Astrocyte (in vitro differentiated cells and primary cell): ENCODE data around the gene INCA1. TPM values are rescaled to one million over a fixed set of nuclear protein-coding genes. Genes with fewer than 3 reads are reported as not detected.

Experiments
- DNase-seq: peaks from one replicate; pipeline ENCODE4 v3.0.0-alpha.2; 2010; ENCODE audit warnings: low read depth
- FAIRE-seq: peaks from 2 replicates; lab custom pipeline; 2011; peaks lifted over from hg19 to GRCh38; lab: Jason Lieb, UNC
- H2AFZ ChIP-seq: 2 replicates; pipeline ENCODE4 v1.6.0; 2012; ENCODE audit warnings: low read depth, low read length, inconsistent platforms
- H3K27ac ChIP-seq: 2 replicates; pipeline ENCODE4 v1.5.1; 2011; ENCODE audit warnings: low read depth, low read length, inconsistent platforms
- H3K27me3 ChIP-seq: 2 replicates; pipeline ENCODE4 v1.6.0; 2011; ENCODE audit warnings: low read length, inconsistent platforms; ENCODE audit not compliant: insufficient read depth
- H3K36me3 ChIP-seq: 2 replicates; pipeline ENCODE4 v1.5.1; 2011; ENCODE audit warnings: low read length, inconsistent platforms; ENCODE audit not compliant: insufficient read depth
- H3K4me1 ChIP-seq: 2 replicates; pipeline ENCODE4 v1.5.1; 2011; ENCODE audit warnings: low read length, inconsistent platforms; ENCODE audit not compliant: insufficient read depth
- H3K4me2 ChIP-seq: 2 replicates; pipeline ENCODE4 v1.6.0; 2012; ENCODE audit warnings: low read length, inconsistent platforms
- H3K4me3 ChIP-seq: 2 replicates; pipeline ENCODE4 v1.5.1; 2011; ENCODE audit warnings: low read depth, mild to moderate bottlenecking, low read length, inconsistent platforms; ENCODE audit not compliant: insufficient read depth
- H3K79me2 ChIP-seq: 2 replicates; pipeline ENCODE4 v1.6.0; 2012; ENCODE audit warnings: mild to moderate bottlenecking, low read length, inconsistent platforms; ENCODE audit not compliant: insufficient read depth
- H3K9ac ChIP-seq: 2 replicates; pipeline ENCODE4 v1.6.0; 2012; ENCODE audit warnings: mild to moderate bottlenecking, low read length, inconsistent platforms
- H3K9me3 ChIP-seq: 2 replicates; pipeline ENCODE4 v1.5.1; 2012; ENCODE audit warnings: low read depth, mild to moderate bottlenecking, low read length, inconsistent platforms; ENCODE audit not compliant: insufficient read depth
- H4K20me1 ChIP-seq: 2 replicates; pipeline ENCODE4 v1.6.0; 2012; ENCODE audit warnings: low read length, inconsistent platforms; ENCODE audit not compliant: insufficient read depth
- H3K27ac Mint-ChIP-seq: one replicate; pipeline ENCODE4 v1.8.0; 2021; ENCODE audit warnings: mild to moderate bottlenecking, mixed read lengths; ENCODE audit not compliant: unreplicated experiment
- H3K27me3 Mint-ChIP-seq: one replicate; pipeline ENCODE4 v1.8.0; 2021; ENCODE audit warnings: low read depth, mixed read lengths; ENCODE audit not compliant: unreplicated experiment
- H3K36me3 Mint-ChIP-seq: one replicate; pipeline ENCODE4 v1.8.0; 2021; ENCODE audit warnings: low read depth, mixed read lengths; ENCODE audit not compliant: unreplicated experiment
- H3K4me1 Mint-ChIP-seq: one replicate; pipeline ENCODE4 v1.8.0; 2021; ENCODE audit warnings: low read depth, mixed read lengths; ENCODE audit not compliant: unreplicated experiment
- H3K4me3 Mint-ChIP-seq: one replicate; pipeline ENCODE4 v1.8.0; 2021; ENCODE audit warnings: mild to moderate bottlenecking, moderate library complexity, mixed read lengths; ENCODE audit not compliant: unreplicated experiment
- H3K9me3 Mint-ChIP-seq: one replicate; pipeline ENCODE4 v1.8.0; 2021; ENCODE audit warnings: mild to moderate bottlenecking, mixed read lengths; ENCODE audit not compliant: unreplicated experiment
- CTCF ChIP-seq: IDR thresholded peaks from 2 replicates; pipeline ENCODE4 v1.5.1; 2011; ENCODE audit warnings: low read depth, mild to moderate bottlenecking, inconsistent platforms, low read length, moderate library complexity; ENCODE audit not compliant: insufficient read depth
- EZH2 ChIP-seq: IDR thresholded peaks from 2 replicates; pipeline ENCODE4 v1.6.1; 2012; ENCODE audit warnings: mild to moderate bottlenecking, low read length, inconsistent platforms; ENCODE audit not compliant: insufficient read depth
- total RNA-seq: library from RNA; stranded (reverse); gene quantifications from 2 replicates; pipeline ENCODE4 v1.2.1, GENCODE V29; 2021

INCA1 gene
- total RNA-seq, 1 donor from 2014 or later = 1.7 TPM

- Mint-ChIP-seq H3K4me1 (peaks cover 35% of the 10 kb centered on the region), H3K9me3 (no peaks in the 10 kb centered on the region), H3K4me3 (peak overlapping the region; percentile 98), H3K36me3 (peaks cover 22% of the 10 kb centered on the region), H3K27me3 (no peaks in the 10 kb centered on the region), H3K27ac (peak overlapping the region; percentile 98)
- Histone ChIP-seq H2AFZ (no peak overlapping the region), H3K9me3 (no peaks in the 10 kb centered on the region), H3K4me1 (peaks cover 32% of the 10 kb centered on the region), H3K27ac (peak overlapping the region; percentile 27), H3K27me3 (no peaks in the 10 kb centered on the region), H3K4me3 (peak overlapping the region; percentile 82), H4K20me1 (peaks cover 59% of the 10 kb centered on the region), H3K36me3 (peaks cover 34% of the 10 kb centered on the region), H3K4me2 (peak overlapping the region; percentile 99), H3K9ac (peak overlapping the region; percentile 93), H3K79me2 (peaks cover 63% of the 10 kb centered on the region)
- FAIRE-seq = no peak
- DNase-seq = no peak
- TF ChIP-seq CTCF = no peak
- TF ChIP-seq EZH2 = no peak
Observed at GRCh38 chr17:4947010-4947410, 50.3 kb downstream of the INCA1 start.

- Histone ChIP-seq H3K4me2 (peak overlapping the region; percentile 99), H3K79me2 (peaks cover 69% of the 10 kb centered on the region), H2AFZ (no peak overlapping the region), H3K36me3 (peaks cover 37% of the 10 kb centered on the region), H3K9me3 (no peaks in the 10 kb centered on the region), H4K20me1 (peaks cover 60% of the 10 kb centered on the region), H3K4me3 (peak overlapping the region; percentile 82), H3K9ac (peak overlapping the region; percentile 93), H3K4me1 (peaks cover 32% of the 10 kb centered on the region), H3K27ac (peak overlapping the region; percentile 27), H3K27me3 (no peaks in the 10 kb centered on the region)
- no peaks in the 10 kb centered on the region for H3K9me3 Mint-ChIP-seq
- FAIRE-seq (no peak), DNase-seq (no peak)
- peak overlapping the region; percentile 98 for H3K27ac Mint-ChIP-seq
- H3K36me3 Mint-ChIP-seq = peaks cover 22% of the 10 kb centered on the region
- no peak for TF ChIP-seq CTCF
- no peak for TF ChIP-seq EZH2
- no peaks in the 10 kb centered on the region for H3K27me3 Mint-ChIP-seq
- H3K4me1 Mint-ChIP-seq = peaks cover 37% of the 10 kb centered on the region
- H3K4me3 Mint-ChIP-seq = peak overlapping the region; percentile 98
Observed at GRCh38 chr17:4946312-4946976, 50.9 kb downstream of the INCA1 start.

- Mint-ChIP-seq H3K9me3 (no peaks in the 10 kb centered on the region), H3K27ac (peak overlapping the region; percentile 98), H3K36me3 (peaks cover 22% of the 10 kb centered on the region), H3K4me3 (peak overlapping the region; percentile 98), H3K27me3 (no peaks in the 10 kb centered on the region), H3K4me1 (peaks cover 35% of the 10 kb centered on the region)
- peaks cover 74% of the 10 kb centered on the region for H3K79me2 ChIP-seq
- H4K20me1 ChIP-seq = peaks cover 60% of the 10 kb centered on the region
- peak overlapping the region; percentile 89 for H3K27ac ChIP-seq
- H3K4me2 ChIP-seq = peak overlapping the region; percentile 99
- H3K4me1 ChIP-seq = peaks cover 37% of the 10 kb centered on the region
- H3K36me3 ChIP-seq = peaks cover 37% of the 10 kb centered on the region
- TF ChIP-seq EZH2 = no peak
- no peak for TF ChIP-seq CTCF
- no peak for FAIRE-seq
- H3K9ac ChIP-seq = peak overlapping the region; percentile 93
- no peaks in the 10 kb centered on the region for H3K27me3 ChIP-seq
- H3K9me3 ChIP-seq = no peaks in the 10 kb centered on the region
- peak overlapping the region; percentile 82 for H3K4me3 ChIP-seq
- no peak overlapping the region for H2AFZ ChIP-seq
- no peak for DNase-seq
Observed at GRCh38 chr17:4945944-4946280, 51.4 kb downstream of the INCA1 start.
